Epithelial cell of proximal tubule (primary cell): ENCODE measurements around the gene DCBLD2. TPM values are rescaled to one million over a fixed set of nuclear protein-coding genes. Genes with fewer than 3 reads are reported as not detected.

ENCODE experiments used
- DNase-seq: peaks from one replicate; pipeline ENCODE4 v3.0.0-alpha.2; 2011; ENCODE audit warnings: low read depth
- H3K4me3 ChIP-seq: 2 replicates; pipeline ENCODE4 v1.5.1; 2011; ENCODE audit warnings: low read depth, mild to moderate bottlenecking, low read length
- CTCF ChIP-seq: conservative IDR thresholded peaks from 2 replicates; pipeline ENCODE4 v1.5.1; 2012; ENCODE audit warnings: low read depth, mild to moderate bottlenecking, low read length
- total RNA-seq: library from RNA; depleted of rRNA; stranded (reverse); fragments of >200 nt; gene quantifications from 2 replicates; pipeline ENCODE4 v1.2.3, GENCODE V29; 2015

The DCBLD2 gene
- total RNA-seq, 1 donor from 2014 or later: 846 TPM

- DNase-seq: no peak
Measured at GRCh38 chr3:98797905-98798304, 103.6 kb downstream of the DCBLD2 start.

GRCh38 chr3:98796334-98796733 lies 105.2 kb downstream of the DCBLD2 start:
- H3K4me3 ChIP-seq: no peak overlapping the region
- DNase-seq: no peak
- no peak for TF ChIP-seq CTCF

More at GRCh38 chr3:98797905-98798304, 103.6 kb downstream of the DCBLD2 start:
- H3K4me3 ChIP-seq: no peak overlapping the region
- no peak for TF ChIP-seq CTCF

DNA sequence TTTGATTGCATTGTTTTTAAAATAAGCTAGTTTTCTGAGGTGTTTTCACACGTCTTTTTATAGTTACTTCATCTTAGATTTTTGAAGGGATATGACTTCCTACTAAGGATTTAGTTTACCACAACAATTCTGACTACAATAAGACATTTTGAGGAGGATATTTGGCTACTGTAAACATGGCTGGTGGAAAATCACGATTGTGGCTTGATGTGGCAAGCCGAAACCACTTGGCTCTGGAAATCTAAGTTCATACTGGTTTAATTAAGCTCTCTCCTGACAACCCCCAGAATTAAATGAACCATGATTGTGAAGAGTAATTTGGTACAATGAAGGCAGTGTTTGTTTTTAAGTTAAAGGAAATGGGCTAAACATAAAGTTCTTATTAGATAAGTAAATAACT lies 107.5 kb downstream of the DCBLD2 start:
- no peak for TF ChIP-seq CTCF
- no peak for DNase-seq
- H3K4me3 ChIP-seq: no peak overlapping the region

- TF ChIP-seq CTCF: no peak
- DNase-seq: no peak
- H3K4me3 ChIP-seq: no peak overlapping the region
Measured at GRCh38 chr3:98791341-98792325, 109.9 kb downstream of the DCBLD2 start.

GRCh38 chr3:98788651-98789050 lies 112.8 kb downstream of the DCBLD2 start:
- no peak for DNase-seq
- no peak for TF ChIP-seq CTCF
- H3K4me3 ChIP-seq: no peak overlapping the region

- H3K4me3 ChIP-seq: no peak overlapping the region
- DNase-seq: no peak
- no peak for TF ChIP-seq CTCF
Measured at GRCh38 chr3:98787181-98787580, 114.3 kb downstream of the DCBLD2 start.
